Measurements from ENCODE around the gene MEGF11.

GRCh38 chr15:66071921-66072295 lies 181.6 kb downstream of the MEGF11 start:
- no peak for TF ChIP-seq ZNF274 (IDR thresholded peaks at IDR 0.05; ENCODE audit: low read depth, low read length)
- no peak for TF ChIP-seq SUZ12 (IDR thresholded peaks at IDR 0.05; ENCODE audit: extremely low read depth, insufficient read depth, insufficient read length)
- TF ChIP-seq YY1 (IDR thresholded peaks at IDR 0.05; ENCODE audit: insufficient read depth, insufficient read length) = no peak
